Activated CD8-positive, alpha-beta memory T cell treated with anti-CD3 and anti-CD28 coated beads for 4 hours (primary cell): ENCODE results near the gene MED16.
"Not testable (repeated sequence)": the region's sequence is repeated elsewhere in the genome, so short reads cannot be mapped to it uniquely, and the experiment has no call there.

Source experiments
- DNase-seq, 2 donors: peaks; one replicate each; pipeline ENCODE4 v3.0.0-alpha.2; 2020; ENCODE audit warnings: low read depth in 2 of 2

Gene MED16

DNA sequence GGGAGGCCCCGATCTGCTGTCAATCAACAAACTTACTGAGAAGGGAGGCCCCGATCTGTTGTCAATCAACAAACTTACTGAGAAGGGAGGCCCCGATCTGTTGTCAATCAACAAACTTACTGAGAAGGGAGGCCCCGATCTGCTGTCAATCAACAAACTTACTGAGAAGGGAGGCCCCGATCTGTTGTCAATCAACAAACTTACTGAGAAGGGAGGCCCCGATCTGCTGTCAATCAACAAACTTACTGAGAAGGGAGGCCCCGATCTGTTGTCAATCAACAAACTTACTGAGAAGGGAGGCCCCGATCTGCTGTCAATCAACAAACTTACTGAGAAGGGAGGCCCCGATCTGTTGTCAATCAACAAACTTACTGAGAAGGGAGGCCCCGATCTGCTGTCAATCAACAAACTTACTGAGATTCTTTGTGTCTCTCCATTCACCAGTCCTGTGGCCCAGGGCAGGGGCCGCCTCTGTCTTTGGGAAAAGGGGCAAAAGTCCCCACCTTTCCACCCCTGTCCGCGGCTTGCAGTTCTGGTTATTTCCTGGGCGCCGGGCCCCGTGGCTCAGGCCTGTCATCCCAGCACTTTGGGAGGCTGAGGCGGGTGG lies 39.3 kb downstream of the MED16 start:
- DNase-seq: not testable (repeated sequence)

DNA sequence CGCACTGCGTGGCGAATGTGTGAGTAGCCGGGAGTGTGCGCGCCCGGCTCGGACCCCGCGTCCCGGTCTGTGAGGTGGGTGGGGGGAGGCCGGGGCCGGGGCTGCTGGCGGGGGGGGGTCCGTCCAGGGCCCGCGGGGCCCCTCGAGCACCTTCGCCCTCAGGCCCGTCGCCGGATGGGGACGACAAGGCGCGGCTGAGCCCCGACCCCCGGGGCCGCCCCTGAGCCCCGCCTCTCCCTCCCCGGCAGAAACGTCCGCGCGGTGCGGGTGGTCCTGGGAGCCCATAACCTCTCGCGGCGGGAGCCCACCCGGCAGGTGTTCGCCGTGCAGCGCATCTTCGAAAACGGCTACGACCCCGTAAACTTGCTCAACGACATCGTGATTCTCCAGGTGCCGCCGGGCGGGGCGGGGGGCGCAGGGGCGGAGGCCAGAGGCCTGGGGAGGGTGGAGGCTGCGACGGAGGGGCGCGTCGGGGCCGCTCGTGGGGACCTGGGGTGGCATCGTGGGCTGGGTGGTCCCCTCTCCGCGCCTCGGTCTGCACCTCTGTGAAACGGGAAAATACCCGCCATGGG lies 39.9 kb downstream of the MED16 start:
- no peak for DNase-seq

DNA sequence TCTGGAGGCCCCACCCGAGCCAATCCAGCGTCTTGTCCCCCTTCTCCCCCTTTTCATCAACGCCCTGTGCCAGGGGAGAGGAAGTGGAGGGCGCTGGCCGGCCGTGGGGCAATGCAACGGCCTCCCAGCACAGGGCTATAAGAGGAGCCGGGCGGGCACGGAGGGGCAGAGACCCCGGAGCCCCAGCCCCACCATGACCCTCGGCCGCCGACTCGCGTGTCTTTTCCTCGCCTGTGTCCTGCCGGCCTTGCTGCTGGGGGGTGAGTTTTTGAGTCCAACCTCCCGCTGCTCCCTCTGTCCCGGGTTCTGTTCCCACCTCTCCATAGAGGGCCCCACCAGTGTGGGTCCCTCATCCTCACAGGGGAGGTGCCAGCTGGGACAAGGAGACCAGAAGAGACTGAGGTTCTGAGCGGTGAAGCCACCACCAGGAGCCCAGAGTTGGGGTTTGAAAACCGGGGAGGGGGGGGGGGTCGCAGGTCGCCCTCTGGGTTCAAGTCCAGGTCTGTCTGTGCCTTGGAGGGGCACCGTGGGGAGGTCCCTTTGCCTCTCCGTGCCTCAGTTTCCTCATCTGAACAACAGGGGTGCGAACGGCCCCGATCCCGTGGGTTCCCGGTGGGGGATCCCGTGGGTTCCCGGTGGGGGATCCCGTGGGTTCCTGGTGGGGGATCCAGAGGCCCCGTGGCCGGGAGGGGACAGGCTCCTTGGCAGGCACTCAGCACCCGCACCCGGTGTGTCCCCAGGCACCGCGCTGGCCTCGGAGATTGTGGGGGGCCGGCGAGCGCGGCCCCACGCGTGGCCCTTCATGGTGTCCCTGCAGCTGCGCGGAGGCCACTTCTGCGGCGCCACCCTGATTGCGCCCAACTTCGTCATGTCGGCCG lies 40.6 kb downstream of the MED16 start, which contains the start of gene ELANE:
Gene ELANE (plus strand): TSS at position 168 of the 878 bp plus-strand sequence. CDS start 26 bp downstream, at position 194.
- DNase-seq: no peak

DNA sequence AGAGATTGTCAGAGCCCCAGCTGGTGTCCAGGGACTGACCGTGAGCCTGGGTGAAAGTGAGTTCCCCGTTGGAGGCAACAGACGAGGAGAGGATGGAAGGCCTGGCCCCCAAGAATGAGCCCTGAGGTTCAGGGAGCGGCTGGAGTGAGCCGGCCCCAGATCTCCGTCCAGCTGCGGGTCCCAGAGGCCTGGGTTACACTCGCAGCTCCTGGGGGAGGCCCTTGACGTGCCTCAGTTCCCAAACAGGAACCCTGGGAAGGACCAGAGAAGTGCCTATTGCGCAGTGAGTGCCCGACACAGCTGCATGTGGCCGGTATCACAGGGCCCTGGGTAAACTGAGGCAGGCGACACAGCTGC lies 42.0 kb downstream of the MED16 start:
- DNase-seq: no peak

DNA sequence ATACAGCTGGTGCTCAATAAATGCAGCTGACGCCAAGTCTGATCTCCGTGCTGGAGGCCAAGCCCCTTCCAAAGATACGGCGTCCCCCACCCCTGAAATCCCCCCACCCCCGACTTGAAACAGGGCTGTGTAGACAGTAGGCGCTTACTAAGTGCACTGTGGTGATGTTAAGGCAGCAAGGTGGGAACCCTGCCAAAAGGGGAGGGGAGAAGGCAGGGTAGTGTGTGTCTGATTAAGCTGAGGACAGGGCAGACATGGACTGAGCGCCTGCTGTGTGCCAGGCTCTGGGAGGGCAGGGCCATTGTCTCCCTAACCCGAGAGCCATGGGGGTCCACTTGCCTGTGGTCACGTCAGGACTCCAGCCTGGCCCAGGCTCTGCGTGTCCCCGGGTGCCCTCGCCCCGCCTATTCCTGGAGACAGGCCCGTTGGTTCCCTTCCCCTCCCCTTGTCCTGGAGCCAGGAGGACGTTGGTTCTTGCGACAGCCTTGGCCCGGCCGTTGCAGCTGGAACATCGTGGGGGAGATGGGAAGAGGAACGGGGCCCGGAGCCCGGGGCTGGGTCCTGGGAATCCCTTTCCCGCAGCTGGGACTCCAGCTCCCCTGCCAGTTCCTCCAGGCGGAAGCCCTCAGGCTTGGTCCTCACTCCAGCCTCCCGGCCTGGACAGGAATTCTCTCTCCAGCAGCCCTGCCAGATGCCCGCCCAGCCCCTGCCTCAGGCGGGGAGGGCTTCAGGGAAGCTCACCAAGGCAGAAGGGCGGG lies 42.6 kb downstream of the MED16 start:
- no peak for DNase-seq

DNA sequence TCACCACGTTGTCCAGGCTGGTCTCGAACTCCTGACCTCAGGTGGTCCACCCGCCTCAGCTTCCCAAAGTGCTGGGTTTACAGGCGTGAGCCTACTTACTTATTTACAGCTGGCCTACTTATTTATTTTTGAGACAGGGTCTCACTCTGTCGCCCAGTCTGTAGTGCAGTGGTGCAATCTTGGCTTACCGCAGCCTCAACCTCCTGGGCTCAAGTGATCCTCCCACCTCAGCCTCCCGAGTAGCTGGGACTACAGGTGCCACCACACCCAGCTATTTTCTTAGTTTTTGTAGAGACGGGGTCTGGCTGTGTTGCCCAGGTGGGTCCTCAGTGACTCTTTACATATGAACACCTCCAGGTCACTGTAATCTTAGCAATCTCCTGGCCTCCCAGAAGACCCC lies 43.8 kb downstream of the MED16 start:
- DNase-seq: not testable (repeated sequence)

DNA sequence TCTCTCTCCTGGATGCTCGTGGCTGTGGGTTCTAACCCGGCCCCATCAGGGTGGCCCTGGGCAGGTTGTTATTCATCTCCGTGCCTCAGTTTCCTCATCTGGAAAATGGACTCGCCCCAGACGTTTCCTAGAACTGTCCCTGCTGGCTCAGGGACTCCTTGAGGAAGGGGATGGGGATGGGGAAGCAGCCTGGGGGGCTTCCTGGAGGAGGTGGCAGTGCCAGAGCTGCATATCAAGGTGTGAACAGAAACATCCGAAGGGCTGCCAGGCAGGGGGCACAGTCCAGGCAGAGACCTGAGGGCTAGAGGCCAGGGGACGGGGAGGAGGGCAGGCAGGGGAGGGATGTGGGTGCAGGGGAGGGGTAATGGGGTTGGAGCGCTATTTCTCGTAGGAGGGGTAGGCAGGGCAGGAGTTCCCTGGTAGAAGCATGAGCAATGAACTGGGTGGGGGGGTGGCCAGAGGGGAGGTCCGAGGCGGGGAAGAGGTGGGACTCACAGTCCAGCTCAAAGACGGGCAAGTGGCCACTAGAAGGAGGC lies 44.5 kb downstream of the MED16 start:
- no peak for DNase-seq

DNA sequence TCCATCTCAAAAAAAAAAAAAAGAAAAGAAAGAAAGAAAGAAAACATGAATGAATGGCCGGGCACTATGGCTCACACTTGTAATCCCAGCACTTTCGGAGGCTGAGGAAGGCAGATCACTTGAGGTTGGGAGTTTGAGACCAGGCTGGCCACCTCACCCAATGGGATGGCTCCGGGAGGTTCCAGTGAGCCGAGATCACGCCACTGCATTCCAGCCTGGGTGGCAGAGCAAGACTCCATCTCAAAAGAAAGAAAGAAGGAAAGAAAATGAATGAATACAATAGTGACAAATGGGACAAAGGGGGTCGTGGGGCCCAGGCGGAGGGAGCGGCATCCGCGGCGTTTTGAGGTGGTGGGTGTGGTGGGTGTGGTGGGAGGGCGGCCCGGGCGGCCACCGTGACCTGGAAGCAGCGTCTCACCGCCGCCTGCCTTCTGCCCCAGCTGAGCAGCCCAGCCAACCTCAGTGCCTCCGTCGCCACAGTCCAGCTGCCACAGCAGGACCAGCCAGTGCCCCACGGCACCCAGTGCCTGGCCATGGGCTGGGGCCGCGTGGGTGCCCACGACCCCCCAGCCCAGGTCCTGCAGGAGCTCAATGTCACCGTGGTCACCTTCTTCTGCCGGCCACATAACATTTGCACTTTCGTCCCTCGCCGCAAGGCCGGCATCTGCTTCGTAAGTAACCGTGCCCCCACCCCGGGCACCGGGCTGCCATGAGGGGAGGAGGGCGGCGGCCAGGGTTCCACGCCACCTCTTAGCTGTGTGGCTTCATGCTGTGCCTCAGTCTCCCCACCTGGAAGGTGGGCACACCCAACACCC lies 47.1 kb downstream of the MED16 start:
- no peak for DNase-seq

DNA sequence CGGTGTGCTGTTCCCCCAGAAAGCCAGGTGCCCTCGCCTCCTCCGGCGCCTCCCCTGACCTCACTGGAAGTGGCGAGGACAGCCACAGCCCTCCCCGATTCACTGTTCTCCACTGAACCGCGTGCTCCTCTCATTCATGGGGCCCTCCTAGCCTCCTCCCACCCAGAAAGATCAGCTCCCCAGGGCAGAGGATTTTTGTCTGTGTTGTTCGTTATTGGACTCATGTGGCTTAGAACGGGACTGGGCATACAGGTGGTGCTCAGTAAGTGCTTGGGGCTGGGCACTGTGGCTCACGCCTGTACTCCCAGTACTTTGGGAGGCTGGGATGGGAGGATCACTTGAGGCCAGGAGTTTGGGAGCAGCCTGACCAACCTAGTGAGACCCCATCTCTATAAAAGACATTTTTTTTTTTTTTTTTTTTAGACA lies 48.4 kb downstream of the MED16 start:
- DNase-seq: no peak

DNA sequence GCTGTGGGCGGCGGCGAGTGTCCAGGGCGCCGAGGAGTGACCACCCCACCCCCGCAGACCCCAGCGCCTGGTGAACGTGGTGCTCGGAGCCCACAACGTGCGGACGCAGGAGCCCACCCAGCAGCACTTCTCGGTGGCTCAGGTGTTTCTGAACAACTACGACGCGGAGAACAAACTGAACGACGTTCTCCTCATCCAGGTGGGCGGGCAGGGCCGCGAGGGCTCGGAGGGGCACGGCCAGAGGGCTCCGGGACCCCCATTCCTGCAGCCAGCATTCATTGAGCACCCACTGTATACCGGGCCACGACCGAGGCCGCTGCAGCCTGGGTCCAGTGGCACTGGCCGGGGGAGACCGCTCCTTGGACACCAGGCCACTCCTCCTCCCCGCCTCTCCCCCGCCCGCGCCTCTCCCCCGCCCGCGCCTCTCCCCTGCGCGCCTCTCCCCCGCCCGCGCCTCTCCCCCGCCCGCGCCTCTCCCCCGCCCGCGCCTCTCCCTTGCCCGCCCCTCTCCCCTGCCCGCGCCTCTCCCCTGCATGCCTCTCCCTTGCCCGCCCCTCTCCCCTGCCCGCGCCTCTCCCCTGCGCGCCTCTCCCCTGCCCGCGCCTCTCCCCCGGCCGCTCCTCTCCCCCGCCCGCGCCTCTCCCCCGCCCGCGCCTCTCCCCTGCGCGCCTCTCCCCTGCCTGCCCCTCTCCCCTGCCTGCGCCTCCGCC lies 49.0 kb downstream of the MED16 start:
- no peak for DNase-seq

DNA sequence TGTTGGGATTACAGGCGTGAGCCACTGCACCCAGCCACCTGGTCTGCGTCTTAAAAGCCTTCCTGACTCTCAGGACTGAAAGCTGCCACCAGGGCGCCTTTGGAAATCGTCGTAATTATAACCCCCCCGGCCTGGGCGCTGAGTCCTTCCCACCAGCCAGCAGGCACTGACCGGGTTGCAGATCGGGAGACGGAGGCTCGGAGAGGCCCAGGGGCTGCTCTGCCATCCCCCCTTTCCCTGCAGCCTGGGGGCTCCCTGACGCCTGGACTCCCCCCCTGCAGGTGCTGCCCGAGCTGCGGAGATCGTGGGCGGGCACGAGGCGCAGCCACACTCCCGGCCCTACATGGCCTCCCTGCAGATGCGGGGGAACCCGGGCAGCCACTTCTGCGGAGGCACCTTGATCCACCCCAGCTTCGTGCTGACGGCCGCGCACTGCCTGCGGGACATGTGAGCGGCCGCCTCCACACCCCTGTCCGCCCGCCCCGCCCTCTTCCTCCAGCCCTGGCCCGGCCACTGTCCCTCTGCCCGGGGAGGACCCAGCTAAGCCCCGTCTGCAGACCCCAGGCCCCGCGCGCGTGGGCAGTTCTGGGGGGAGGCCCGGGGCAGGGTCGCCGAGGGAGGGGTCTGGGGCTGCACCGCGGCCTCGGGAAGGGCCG lies 49.7 kb downstream of the MED16 start:
- no peak for DNase-seq

DNA sequence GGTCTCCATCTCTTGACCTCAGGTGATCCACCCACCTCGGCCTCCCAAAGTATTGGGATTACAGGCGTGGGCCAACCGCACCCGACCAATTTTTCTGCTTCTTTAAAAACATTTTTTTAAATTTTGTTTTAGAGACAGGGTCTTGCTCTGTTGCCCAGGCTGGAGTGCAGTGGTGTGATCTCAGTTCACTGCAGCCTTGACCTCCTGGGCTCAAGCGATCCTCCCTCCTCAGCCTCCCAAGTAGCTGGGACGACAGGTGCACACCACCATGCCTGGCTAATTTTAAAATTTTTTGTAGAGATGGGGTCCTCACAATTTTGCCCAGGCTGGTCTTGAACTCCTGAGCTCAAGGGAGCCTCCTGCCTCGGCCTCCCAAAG lies 50.2 kb downstream of the MED16 start:
- DNase-seq: not testable (repeated sequence)

DNA sequence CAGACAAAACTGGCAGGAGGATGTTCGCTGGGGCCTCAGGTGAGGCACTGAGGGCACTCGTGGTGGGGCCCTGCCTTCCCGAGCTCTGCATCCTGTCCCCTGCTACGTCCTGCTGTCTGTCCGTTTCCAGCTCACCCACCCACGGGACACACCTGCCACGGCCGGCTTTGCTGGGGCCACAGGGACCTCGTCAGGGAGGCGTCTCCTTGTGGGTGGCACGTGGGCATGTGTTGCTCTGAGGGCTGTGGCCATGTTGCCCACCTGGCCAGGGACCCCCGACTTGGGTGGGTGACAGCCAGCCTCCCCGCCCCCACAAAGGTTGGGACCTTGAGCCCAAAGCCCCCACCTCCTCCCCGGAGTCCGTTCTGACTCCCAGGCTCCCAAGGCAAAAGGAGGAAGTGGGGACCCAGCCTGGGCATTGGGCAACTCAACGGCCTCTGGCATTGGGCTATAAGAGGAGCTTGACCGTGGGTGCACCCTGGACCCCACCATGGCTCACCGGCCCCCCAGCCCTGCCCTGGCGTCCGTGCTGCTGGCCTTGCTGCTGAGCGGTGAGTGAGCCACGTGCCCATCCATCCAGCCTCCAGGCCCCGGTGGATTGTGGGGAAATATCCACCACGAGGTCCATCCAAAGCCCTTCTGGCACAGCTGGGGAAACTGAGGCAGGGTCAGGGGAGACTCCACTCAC lies 52.3 kb downstream of the MED16 start, which contains the start of gene PRTN3:
Gene PRTN3 (plus strand): TSS at position 481 of the 688 bp plus-strand sequence. CDS start 10 bp downstream, at position 491.
- no peak for DNase-seq

DNA sequence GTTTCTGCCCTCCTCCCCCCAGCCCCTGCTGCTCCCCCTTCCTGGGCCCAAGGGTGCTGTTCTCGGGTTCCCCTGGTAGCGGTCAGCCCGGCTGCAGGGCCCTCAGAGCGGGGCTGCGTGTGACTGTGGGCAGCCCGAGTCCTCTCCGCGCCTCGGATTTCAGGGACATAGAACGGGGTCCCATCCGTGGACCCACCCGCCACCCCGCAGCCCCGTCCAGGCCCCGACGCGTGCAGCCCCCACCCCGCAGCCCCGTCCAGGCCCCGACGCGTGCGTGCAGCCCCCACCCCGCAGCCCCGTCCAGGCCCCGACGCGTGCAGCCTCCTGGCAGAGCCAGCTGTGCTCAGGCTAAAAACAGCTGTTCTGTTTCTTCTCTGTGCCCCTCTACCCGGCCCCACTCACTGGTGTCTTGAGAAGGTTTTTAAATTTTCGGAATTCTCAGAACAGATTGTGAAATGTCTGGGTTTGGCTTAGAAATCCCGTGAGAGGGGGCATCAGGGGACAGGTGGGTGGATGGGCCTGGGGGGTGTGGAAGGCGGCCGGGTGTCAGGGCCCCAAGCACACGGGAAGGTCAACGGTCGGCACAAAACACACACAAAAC lies 57.7 kb downstream of the MED16 start:
- DNase-seq: no peak

DNA sequence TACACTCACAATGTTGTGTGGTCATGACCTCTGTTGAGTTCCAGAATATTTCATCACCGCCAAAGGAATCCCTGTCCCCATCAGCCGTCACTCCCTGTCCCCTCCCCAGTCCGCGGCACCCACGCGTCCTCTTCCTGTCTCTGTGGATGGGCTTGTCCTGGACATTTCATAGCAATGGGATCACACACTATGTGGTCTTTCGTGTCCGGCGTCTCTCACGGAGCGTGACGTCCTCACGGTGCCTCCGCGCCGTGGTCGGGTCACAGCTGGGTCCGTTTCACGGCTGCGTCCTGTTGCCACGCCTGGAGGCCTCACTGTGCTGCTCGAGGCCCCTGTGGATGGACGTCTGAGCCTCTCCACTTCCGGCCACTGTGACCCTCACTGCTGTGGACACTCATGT lies 58.8 kb downstream of the MED16 start:
- no peak for DNase-seq

DNA sequence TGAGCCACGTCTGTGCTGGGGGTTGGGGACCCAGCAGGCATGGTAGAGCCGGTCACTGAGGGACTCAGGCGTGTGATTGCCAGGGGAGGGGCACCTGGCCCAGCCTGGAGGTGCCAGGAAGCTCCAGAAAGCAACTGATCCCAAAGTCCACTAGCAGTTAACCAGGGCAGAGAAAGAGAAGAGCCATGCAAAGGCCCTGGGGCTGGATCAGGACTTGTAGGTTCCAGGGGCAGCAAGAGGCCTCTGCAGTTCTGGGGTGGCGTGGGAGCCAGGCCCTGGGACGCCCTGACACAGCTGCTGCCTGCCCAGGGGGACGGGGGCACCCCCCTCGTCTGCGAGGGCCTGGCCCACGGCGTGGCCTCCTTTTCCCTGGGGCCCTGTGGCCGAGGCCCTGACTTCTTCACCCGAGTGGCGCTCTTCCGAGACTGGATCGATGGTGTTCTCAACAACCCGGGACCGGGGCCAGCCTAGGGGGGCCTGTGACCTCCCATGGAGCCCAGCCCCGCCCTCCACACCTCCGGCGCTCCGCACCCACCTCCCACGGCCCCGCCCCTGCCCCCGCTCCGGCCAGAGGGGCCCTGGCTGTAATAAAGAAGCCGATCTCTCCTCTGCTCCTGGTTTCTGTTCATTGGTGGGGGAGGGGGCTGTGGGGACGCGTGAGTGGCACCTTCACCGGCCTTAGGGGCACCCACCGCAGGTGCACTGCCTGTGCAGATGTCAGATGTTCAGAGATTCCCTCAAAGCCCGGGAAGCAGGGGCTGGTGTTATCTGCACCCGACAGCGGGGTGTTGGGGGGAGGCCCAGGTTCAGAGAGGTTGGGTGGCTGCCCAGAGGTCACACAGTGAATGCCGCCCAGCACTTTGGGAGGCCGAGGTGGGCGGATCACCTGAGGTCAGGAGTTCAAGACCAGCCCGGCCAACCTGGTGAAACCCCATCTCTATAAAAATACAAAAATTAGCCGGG lies 61.3 kb downstream of the MED16 start:
- no peak for DNase-seq

DNA sequence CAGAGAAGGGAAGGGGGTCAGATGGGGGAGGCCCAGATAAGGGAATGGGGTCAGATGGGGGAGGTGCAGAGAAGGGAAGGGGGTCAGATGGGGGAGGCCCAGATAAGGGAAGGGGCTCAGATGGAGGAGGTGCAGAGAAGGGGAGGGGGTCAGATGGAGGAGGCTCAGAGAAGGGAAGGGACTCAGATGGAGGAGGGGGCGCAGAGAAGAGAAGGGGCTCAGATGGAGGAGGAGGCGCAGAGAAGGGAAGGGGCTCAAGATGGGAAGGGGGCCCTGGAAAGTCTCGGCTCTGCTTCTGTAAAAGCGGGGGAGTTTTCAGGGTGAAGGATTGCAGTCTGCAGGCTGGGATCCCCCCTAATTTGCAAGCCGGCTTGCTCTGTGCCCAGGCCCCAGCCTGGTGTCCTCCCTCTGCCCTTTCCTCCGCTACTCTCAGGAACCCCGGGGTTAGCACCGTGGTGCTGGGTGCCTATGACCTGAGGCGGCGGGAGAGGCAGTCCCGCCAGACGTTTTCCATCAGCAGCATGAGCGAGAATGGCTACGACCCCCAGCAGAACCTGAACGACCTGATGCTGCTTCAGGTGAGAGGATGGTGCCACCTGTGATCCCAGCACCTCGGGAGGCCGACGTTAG lies 63.7 kb downstream of the MED16 start:
- DNase-seq: no peak
